CD4-positive, alpha-beta T cell treated with Interleukin-4 for 4 hours (primary cell): ENCODE data around the gene GRAMD1B.

Experiments
- DNase-seq: peaks from one replicate; pipeline ENCODE4 v3.0.0-alpha.2; 2020

GRAMD1B gene

GRCh38 chr11:123429913-123430720 lies at the start of gene GRAMD1B:
Gene GRAMD1B (plus strand): TSS chr11:123430269. CDS start chr11:123430793, 524 bp downstream.
- peak; percentile 64 for DNase-seq

GRCh38 chr11:123381149-123381548 lies 48.9 kb upstream of the GRAMD1B start:
- no peak for DNase-seq

GRCh38 chr11:123381817-123382554 lies 48.1 kb upstream of the GRAMD1B start:
- DNase-seq, result peak; percentile 11

- DNase-seq, result no peak
Observed at GRCh38 chr11:123382555-123383074, 47.5 kb upstream of the GRAMD1B start.

GRCh38 chr11:123384116-123384515 lies 46.0 kb upstream of the GRAMD1B start:
- DNase-seq, result no peak

GRCh38 chr11:123386796-123387510 lies 43.1 kb upstream of the GRAMD1B start:
- no peak for DNase-seq

- DNase-seq, result no peak
Observed at GRCh38 chr11:123388640-123389039, 41.4 kb upstream of the GRAMD1B start.

- no peak for DNase-seq
Observed at GRCh38 chr11:123390146-123390545, 39.9 kb upstream of the GRAMD1B start.

- no peak for DNase-seq
Observed at GRCh38 chr11:123391646-123392348, 38.3 kb upstream of the GRAMD1B start.

- no peak for DNase-seq
Observed at GRCh38 chr11:123392431-123392830, 37.6 kb upstream of the GRAMD1B start.

- no peak for DNase-seq
Observed at GRCh38 chr11:123392844-123393243, 37.2 kb upstream of the GRAMD1B start.

GRCh38 chr11:123393312-123393927 lies 36.6 kb upstream of the GRAMD1B start:
- DNase-seq, result no peak

- DNase-seq, result no peak
Observed at GRCh38 chr11:123404676-123405075, 25.4 kb upstream of the GRAMD1B start.

GRCh38 chr11:123405123-123405592 lies 24.9 kb upstream of the GRAMD1B start:
- no peak for DNase-seq

GRCh38 chr11:123406441-123407129 lies 23.5 kb upstream of the GRAMD1B start:
- DNase-seq, result no peak

GRCh38 chr11:123407130-123407995 lies 22.7 kb upstream of the GRAMD1B start:
- peak; percentile 60 for DNase-seq

- no peak for DNase-seq
Observed at GRCh38 chr11:123407996-123408597, 22.0 kb upstream of the GRAMD1B start.

GRCh38 chr11:123408619-123409455 lies 21.2 kb upstream of the GRAMD1B start:
- DNase-seq, result no peak
